Measurements from ENCODE around the gene TANC1. TPM values are rescaled to one million over a fixed set of nuclear protein-coding genes. Genes with fewer than 3 reads are reported as not detected.

Gene TANC1
- total RNA-seq, 6 experiments from 2014 or later = 4.0 to 12.7 (median 11.3) TPM

GRCh38 chr2:159214325-159214865 lies 246.0 kb downstream of the TANC1 start:
- H3K4me3 ChIP-seq = no peak overlapping the region
- peak in 1 of 4 donors; percentile 10 for ATAC-seq

GRCh38 chr2:159215116-159215515 lies 246.7 kb downstream of the TANC1 start:
- H3K36me3 ChIP-seq = peaks cover 0 to 22% (median 0%) of the 10 kb centered on the region in 4 donors
- DNase-seq (no peak), ATAC-seq (no peak)
- H3K27me3 ChIP-seq = no peaks in the 10 kb centered on the region
- no peak overlapping the region for H3K27ac ChIP-seq
- H3K4me1 ChIP-seq = no peaks in the 10 kb centered on the region
- H3K9me3 ChIP-seq = no peaks in the 10 kb centered on the region
- intact Hi-C loops (cut with DNase I) = no loop called here
- TF ChIP-seq POLR2A (IDR thresholded peaks at IDR 0.05) (no peak), CTCF (IDR thresholded peaks at IDR 0.05) (no peak)
- no peak overlapping the region for H3K4me3 ChIP-seq
- 100% methylated on average over 2 of the region's 7 CpGs for WGBS (ENCODE audit: insufficient coverage, low coverage, low lambda C conversion rate, missing lambda C conversion rate)

More at GRCh38 chr2:159214325-159214865, 246.0 kb downstream of the TANC1 start:
- intact Hi-C loops (cut with DNase I) = no loop called here
- Histone ChIP-seq H3K9me3 (no peaks in the 10 kb centered on the region), H3K27me3 (no peaks in the 10 kb centered on the region), H3K36me3 (peaks cover 0 to 19% (median 0%) of the 10 kb centered on the region in 4 donors), H3K27ac (no peak overlapping the region), H3K4me1 (no peaks in the 10 kb centered on the region)
- DNase-seq = no peak
- no CpG with 5 or more reads among the region's 3 CpGs for WGBS (ENCODE audit: insufficient coverage, low coverage, low lambda C conversion rate, missing lambda C conversion rate)
- TF ChIP-seq CTCF (IDR thresholded peaks at IDR 0.05) = no peak
- TF ChIP-seq POLR2A (IDR thresholded peaks at IDR 0.05) = no peak

DNA sequence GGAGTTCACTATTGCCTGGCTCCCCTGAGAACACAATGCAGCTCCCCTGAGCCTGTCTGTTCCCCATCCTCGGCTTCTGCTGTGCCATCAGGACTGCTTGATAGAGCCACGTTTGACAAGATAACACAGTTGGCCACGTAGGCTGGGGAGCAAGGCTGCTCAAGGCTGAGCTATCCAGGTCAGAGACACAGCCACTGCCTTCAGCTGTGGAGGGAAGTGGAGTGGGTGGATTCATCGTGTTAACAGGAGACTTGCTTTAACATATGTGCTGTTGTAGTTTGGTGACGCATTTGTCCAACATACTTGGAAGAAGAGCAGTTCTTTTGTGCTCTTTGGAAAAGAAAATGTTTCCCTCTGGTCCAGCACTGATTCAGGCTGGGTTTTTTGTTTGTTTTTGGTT lies 249.2 kb downstream of the TANC1 start:
- intact Hi-C loops (cut with DNase I) = no loop called here
- ATAC-seq = no peak
- TF ChIP-seq CTCF (IDR thresholded peaks at IDR 0.05) (no peak), POLR2A (IDR thresholded peaks at IDR 0.05) (no peak)
- H3K4me3 ChIP-seq = no peak overlapping the region
- WGBS (ENCODE audit: insufficient coverage, low coverage, low lambda C conversion rate, missing lambda C conversion rate) = 83% methylated on average over 3 of the region's 5 CpGs
- H3K27me3 ChIP-seq = no peaks in the 10 kb centered on the region
- H3K4me1 ChIP-seq = no peaks in the 10 kb centered on the region
- DNase-seq = no peak
- no peaks in the 10 kb centered on the region for H3K9me3 ChIP-seq
- H3K27ac ChIP-seq = no peak overlapping the region
- H3K36me3 ChIP-seq = peaks cover 0 to 22% (median 2%) of the 10 kb centered on the region in 4 donors

DNA sequence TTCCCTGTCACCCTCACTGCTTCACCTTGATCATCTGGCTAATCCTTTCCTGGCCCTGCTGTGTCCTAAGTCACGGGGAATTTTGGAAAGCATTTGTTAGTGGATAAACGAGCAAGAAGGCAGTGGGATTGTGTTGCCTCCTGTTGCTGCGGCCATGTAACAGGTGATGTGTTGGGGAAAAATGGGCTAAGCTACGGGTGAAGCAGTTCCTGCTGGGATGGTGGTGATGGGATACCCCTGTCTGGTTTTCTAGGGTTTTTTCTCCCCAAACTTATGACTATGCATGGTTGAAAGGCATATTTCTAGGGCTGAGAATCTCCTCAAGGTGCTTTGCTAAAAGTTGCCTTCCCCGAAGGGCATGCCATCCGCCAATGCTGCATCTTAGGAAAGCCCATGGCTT lies 249.9 kb downstream of the TANC1 start:
- peaks cover 0 to 22% (median 2%) of the 10 kb centered on the region in 4 donors for H3K36me3 ChIP-seq
- H3K9me3 ChIP-seq = no peaks in the 10 kb centered on the region
- TF ChIP-seq POLR2A (IDR thresholded peaks at IDR 0.05) = no peak
- no peak for TF ChIP-seq CTCF (IDR thresholded peaks at IDR 0.05)

More for the DNA sequence above, 249.9 kb downstream of the TANC1 start:
- no peaks in the 10 kb centered on the region for H3K4me1 ChIP-seq
- ATAC-seq (no peak), DNase-seq (no peak)
- H3K4me3 ChIP-seq = no peak overlapping the region
- intact Hi-C loops (cut with DNase I) = no loop called here
- no peak overlapping the region for H3K27ac ChIP-seq
- 82% methylated on average over 3 of the region's 6 CpGs for WGBS (ENCODE audit: insufficient coverage, low coverage, low lambda C conversion rate, missing lambda C conversion rate)
- H3K27me3 ChIP-seq = no peaks in the 10 kb centered on the region

Data from right lobe of liver (tissue), 6 donors.